ENCODE measurements around the gene MAB21L3.

The MAB21L3 gene

DNA sequence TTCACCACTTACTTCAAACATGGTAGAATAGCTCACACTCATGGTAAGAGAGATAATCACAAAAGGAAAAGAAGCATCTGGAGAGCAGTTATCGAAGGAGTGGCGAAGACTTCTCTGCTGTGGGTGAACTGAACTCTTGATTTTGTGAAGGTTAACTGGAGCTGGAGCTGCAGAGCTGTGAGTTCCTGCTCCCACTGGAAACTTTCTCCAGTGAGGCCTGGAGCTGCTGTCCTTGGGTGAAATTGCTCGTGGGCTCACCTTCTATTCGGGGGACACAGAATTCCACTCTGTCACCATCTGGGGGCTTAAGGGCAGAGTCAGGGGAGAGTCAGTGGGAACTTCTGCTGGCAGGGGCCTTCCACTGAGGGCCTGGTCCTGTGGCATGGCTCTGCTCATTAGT, 45.9 kb downstream of the MAB21L3 start:
- TF ChIP-seq EP300 (IDR thresholded peaks at IDR 0.05; ENCODE audit: borderline replicate concordance) (no peak), TCF12 (IDR thresholded peaks at IDR 0.05; ENCODE audit: low read depth) (no peak), TAF1 (IDR thresholded peaks at IDR 0.05; ENCODE audit: low read depth) (no peak), CEBPB (IDR thresholded peaks at IDR 0.05) (no peak), TEAD4 (IDR thresholded peaks at IDR 0.05) (no peak), RAD21 (IDR thresholded peaks at IDR 0.05; ENCODE audit: low read depth) (no peak), CREB1 (IDR thresholded peaks at IDR 0.05; ENCODE audit: low read depth) (no peak), MAX (IDR thresholded peaks at IDR 0.05) (no peak), EGR1 (IDR thresholded peaks at IDR 0.05) (no peak), NFIC (IDR thresholded peaks at IDR 0.05) (no peak), FOXM1 (IDR thresholded peaks at IDR 0.05; ENCODE audit: borderline replicate concordance, low read depth) (no peak), ZBTB7A (IDR thresholded peaks at IDR 0.05; ENCODE audit: low read depth) (no peak)
- TF ChIP-seq, protein P1, sequence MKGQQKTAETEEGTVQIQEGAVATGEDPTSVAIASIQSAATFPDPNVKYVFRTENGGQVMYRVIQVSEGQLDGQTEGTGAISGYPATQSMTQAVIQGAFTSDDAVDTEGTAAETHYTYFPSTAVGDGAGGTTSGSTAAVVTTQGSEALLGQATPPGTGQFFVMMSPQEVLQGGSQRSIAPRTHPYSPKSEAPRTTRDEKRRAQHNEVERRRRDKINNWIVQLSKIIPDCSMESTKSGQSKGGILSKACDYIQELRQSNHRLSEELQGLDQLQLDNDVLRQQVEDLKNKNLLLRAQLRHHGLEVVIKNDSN (IDR thresholded peaks at IDR 0.05) = no peak
- TF ChIP-seq, protein P2, sequence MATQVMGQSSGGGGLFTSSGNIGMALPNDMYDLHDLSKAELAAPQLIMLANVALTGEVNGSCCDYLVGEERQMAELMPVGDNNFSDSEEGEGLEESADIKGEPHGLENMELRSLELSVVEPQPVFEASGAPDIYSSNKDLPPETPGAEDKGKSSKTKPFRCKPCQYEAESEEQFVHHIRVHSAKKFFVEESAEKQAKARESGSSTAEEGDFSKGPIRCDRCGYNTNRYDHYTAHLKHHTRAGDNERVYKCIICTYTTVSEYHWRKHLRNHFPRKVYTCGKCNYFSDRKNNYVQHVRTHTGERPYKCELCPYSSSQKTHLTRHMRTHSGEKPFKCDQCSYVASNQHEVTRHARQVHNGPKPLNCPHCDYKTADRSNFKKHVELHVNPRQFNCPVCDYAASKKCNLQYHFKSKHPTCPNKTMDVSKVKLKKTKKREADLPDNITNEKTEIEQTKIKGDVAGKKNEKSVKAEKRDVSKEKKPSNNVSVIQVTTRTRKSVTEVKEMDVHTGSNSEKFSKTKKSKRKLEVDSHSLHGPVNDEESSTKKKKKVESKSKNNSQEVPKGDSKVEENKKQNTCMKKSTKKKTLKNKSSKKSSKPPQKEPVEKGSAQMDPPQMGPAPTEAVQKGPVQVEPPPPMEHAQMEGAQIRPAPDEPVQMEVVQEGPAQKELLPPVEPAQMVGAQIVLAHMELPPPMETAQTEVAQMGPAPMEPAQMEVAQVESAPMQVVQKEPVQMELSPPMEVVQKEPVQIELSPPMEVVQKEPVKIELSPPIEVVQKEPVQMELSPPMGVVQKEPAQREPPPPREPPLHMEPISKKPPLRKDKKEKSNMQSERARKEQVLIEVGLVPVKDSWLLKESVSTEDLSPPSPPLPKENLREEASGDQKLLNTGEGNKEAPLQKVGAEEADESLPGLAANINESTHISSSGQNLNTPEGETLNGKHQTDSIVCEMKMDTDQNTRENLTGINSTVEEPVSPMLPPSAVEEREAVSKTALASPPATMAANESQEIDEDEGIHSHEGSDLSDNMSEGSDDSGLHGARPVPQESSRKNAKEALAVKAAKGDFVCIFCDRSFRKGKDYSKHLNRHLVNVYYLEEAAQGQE (IDR thresholded peaks at IDR 0.05; ENCODE audit: low read depth) = no peak

DNA sequence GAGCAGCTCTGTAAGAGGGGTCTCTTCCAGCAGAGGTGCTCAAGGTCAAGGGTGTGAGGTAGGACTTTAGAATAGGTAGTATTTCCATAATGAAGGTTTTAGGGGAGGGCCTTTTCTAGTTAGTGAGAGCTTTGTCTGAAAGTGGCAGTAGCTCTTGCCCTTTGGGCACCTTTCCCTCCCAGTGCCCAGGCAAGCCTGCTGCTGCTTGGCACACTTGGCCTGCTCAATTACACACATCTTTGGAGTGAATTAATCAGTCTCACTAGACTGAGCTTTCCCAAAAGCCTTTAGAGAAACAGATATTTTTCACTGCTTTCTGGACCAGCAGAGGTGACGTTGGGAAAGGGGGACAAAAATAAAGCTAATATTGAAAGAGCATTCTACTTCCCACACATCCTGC, 48.0 kb downstream of the MAB21L3 start:
- TF ChIP-seq TCF12 (IDR thresholded peaks at IDR 0.05; ENCODE audit: low read depth) = no peak
- TF ChIP-seq RAD21 (IDR thresholded peaks at IDR 0.05; ENCODE audit: low read depth) = no peak
- no peak for TF ChIP-seq EP300 (IDR thresholded peaks at IDR 0.05; ENCODE audit: borderline replicate concordance)
- TF ChIP-seq, protein P1 (IDR thresholded peaks at IDR 0.05) = no peak
- no peak for TF ChIP-seq NFIC (IDR thresholded peaks at IDR 0.05)
- TF ChIP-seq MAX (IDR thresholded peaks at IDR 0.05) = no peak
- TF ChIP-seq TAF1 (IDR thresholded peaks at IDR 0.05; ENCODE audit: low read depth) = no peak

GRCh38 chr1:116159611-116160010, 48.4 kb downstream of the MAB21L3 start:
- TF ChIP-seq RAD21 (IDR thresholded peaks at IDR 0.05; ENCODE audit: low read depth) = no peak
- TF ChIP-seq, protein P1 (IDR thresholded peaks at IDR 0.05) = no peak
- no peak for TF ChIP-seq NFIC (IDR thresholded peaks at IDR 0.05)
- TF ChIP-seq, protein P2 (IDR thresholded peaks at IDR 0.05; ENCODE audit: low read depth) = no peak
- no peak for TF ChIP-seq EP300 (IDR thresholded peaks at IDR 0.05; ENCODE audit: borderline replicate concordance)
- no peak for TF ChIP-seq CEBPB (IDR thresholded peaks at IDR 0.05)
- TF ChIP-seq EGR1 (IDR thresholded peaks at IDR 0.05) = no peak

DNA sequence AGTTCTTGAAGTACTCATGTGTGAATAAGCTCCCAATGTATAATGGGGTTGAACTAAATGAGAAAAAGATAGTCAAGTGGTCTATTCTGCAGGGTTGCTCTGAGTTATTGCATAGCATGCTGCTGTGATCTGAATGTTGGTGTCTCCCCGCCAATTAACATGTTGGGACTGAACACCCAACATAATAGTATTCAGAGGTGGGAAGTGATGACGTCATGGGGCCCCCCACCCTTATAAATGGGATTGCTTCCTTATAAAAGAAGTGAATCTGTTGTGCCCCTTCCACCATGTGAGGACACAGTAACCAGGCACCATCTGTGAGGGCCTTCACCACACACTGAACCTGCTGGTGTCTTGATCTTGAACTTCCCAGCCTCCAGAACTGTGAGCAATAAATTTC, 50.2 kb downstream of the MAB21L3 start:
- TF ChIP-seq YY1 (IDR thresholded peaks at IDR 0.05; ENCODE audit: low read depth) = no peak
- no peak for TF ChIP-seq CEBPB (IDR thresholded peaks at IDR 0.05)
- no peak for TF ChIP-seq ZBTB7A (IDR thresholded peaks at IDR 0.05; ENCODE audit: low read depth)
- no peak for TF ChIP-seq EP300 (IDR thresholded peaks at IDR 0.05; ENCODE audit: borderline replicate concordance)
- no peak for TF ChIP-seq TCF12 (IDR thresholded peaks at IDR 0.05; ENCODE audit: low read depth)
- TF ChIP-seq MAX (IDR thresholded peaks at IDR 0.05) = no peak
- no peak for TF ChIP-seq NFIC (IDR thresholded peaks at IDR 0.05)
- no peak for TF ChIP-seq FOXM1 (IDR thresholded peaks at IDR 0.05; ENCODE audit: borderline replicate concordance, low read depth)
- TF ChIP-seq, protein P2 (IDR thresholded peaks at IDR 0.05; ENCODE audit: low read depth) = no peak
- no peak for TF ChIP-seq EGR1 (IDR thresholded peaks at IDR 0.05)
- TF ChIP-seq RAD21 (IDR thresholded peaks at IDR 0.05; ENCODE audit: low read depth) = no peak
- TF ChIP-seq TAF1 (IDR thresholded peaks at IDR 0.05; ENCODE audit: low read depth) = no peak
- TF ChIP-seq TEAD4 (IDR thresholded peaks at IDR 0.05) = no peak
- TF ChIP-seq, protein P1 (IDR thresholded peaks at IDR 0.05) = no peak
- TF ChIP-seq CREB1 (IDR thresholded peaks at IDR 0.05; ENCODE audit: low read depth) = no peak

Measured in Ishikawa (cell line).